Breast epithelium (tissue), 4 donors: Measurements from ENCODE around the gene LY9. TPM values are rescaled to one million over a fixed set of nuclear protein-coding genes. Genes with fewer than 3 reads are reported as not detected.

Experiments used
- DNase-seq, 2 donors: peaks; one replicate each; pipeline ENCODE4 v3.0.0-alpha.2; 2019; ENCODE audit warnings: low spot score in 2 of 2
- H3K27ac ChIP-seq, 2 donors: fragments of 200-600 bp; sonication (generic) in 1 of 2; one replicate each; pipeline ENCODE4 v1.5.1; 2016 to 2019; ENCODE audit warnings: mild to moderate bottlenecking in 1 of 2
- H3K27me3 ChIP-seq, 2 donors: fragments of 200-600 bp; sonication (generic) in 1 of 2; one replicate each; pipeline versions ENCODE4 v1.5.1 to v1.6.0; 2017 to 2019; ENCODE audit warnings: control low read depth in 1 of 2, mild to moderate bottlenecking in 1 of 2
- H3K36me3 ChIP-seq: fragments of 200-600 bp; one replicate; pipeline ENCODE4 v1.5.1; 2019
- H3K4me1 ChIP-seq, 2 donors: fragments of 200-600 bp; sonication (generic); one replicate each; pipeline ENCODE4 v1.5.1; 2016 to 2019; ENCODE audit warnings: control low read depth in 1 of 2
- H3K4me3 ChIP-seq, 3 donors: fragments of 200-600 bp; sonication (generic); 1 replicate in 2 of 3; 2 replicates in 1 of 3; pipeline ENCODE4 v1.5.1; 2016 to 2019; ENCODE audit warnings: mild to moderate bottlenecking in 3 of 3, moderate library complexity in 2 of 3
- H3K9me3 ChIP-seq, 2 donors: fragments of 200-600 bp; sonication (generic) in 1 of 2; one replicate each; pipeline ENCODE4 v1.5.1; 2016 to 2019; ENCODE audit warnings: control low read depth in 1 of 2
- POLR2A ChIP-seq: fragments of 450-650 bp; IDR thresholded peaks from one replicate; pipeline ENCODE4 v1.6.1; 2016; ENCODE audit warnings: antibody characterized with exemption, mild to moderate bottlenecking, moderate library complexity
- POLR2AphosphoS5 ChIP-seq, 3 donors: sonication (generic); formaldehyde crosslinking; IDR thresholded peaks; one replicate each; pipeline ENCODE4 v1.6.1; 2017; ENCODE audit warnings: antibody characterized with exemption in 3 of 3
- intact Hi-C: fragments of 100-400 bp; cut with DNase I; formaldehyde crosslinking; loops from one replicate; pipeline ENCODE4 v1.15.1; 2023; ENCODE audit warnings: low total_unique reads
- total RNA-seq, 3 donors: library from RNA; depleted of rRNA; stranded (reverse); fragments of >200 nt; gene quantifications; one replicate each; pipeline ENCODE4 v1.1.0, GENCODE V29; 2016
- TF ChIP-seq, protein P1 (sequence below), 3 donors: fragments of 450-650 bp; IDR thresholded peaks; one replicate each; pipeline ENCODE4 v1.5.1; 2016 to 2017; ENCODE audit warnings: antibody characterized with exemption in 3 of 3, mild to moderate bottlenecking in 3 of 3, moderate library complexity in 3 of 3

Gene LY9
- total RNA-seq, 3 donors from 2014 or later = 1.1 to 5.9 (median 5.6) TPM

DNA sequence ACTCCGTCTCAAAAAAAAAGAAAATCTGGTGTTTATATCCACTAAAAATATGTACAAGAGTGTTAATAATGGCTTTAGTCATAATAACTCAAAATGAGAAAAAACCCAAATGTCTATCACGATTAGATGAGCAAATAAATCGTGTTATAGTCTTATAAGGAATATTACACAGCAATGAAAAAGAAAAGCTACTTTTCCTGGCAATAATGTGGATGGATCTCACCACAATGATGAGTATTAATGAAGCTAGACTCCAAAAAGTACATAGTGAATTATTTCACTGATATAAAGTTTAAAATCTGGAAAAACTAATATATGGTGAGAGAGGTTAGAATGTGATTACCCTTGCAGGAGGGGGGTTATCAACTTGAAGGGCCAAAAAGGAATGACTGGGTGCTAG is 57.0 kb downstream of the LY9 start:
- Histone ChIP-seq H3K4me1 (no peaks in the 10 kb centered on the region), H3K9me3 (no peaks in the 10 kb centered on the region), H3K27me3 (no peaks in the 10 kb centered on the region), H3K27ac (no peak overlapping the region), H3K36me3 (no peaks in the 10 kb centered on the region), H3K4me3 (no peak overlapping the region)
- no peak for DNase-seq
- intact Hi-C loops = no loop called here
- TF ChIP-seq POLR2AphosphoS5 (IDR thresholded peaks at IDR 0.05) (no peak), POLR2A (no peak)
- TF ChIP-seq, protein P1, sequence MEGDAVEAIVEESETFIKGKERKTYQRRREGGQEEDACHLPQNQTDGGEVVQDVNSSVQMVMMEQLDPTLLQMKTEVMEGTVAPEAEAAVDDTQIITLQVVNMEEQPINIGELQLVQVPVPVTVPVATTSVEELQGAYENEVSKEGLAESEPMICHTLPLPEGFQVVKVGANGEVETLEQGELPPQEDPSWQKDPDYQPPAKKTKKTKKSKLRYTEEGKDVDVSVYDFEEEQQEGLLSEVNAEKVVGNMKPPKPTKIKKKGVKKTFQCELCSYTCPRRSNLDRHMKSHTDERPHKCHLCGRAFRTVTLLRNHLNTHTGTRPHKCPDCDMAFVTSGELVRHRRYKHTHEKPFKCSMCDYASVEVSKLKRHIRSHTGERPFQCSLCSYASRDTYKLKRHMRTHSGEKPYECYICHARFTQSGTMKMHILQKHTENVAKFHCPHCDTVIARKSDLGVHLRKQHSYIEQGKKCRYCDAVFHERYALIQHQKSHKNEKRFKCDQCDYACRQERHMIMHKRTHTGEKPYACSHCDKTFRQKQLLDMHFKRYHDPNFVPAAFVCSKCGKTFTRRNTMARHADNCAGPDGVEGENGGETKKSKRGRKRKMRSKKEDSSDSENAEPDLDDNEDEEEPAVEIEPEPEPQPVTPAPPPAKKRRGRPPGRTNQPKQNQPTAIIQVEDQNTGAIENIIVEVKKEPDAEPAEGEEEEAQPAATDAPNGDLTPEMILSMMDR (IDR thresholded peaks at IDR 0.05) = no peak

GRCh38 chr1:160853754-160854153 is 57.8 kb downstream of the LY9 start:
- Histone ChIP-seq H3K4me3 (no peak overlapping the region), H3K27ac (no peak overlapping the region), H3K9me3 (no peaks in the 10 kb centered on the region), H3K27me3 (no peaks in the 10 kb centered on the region), H3K4me1 (no peaks in the 10 kb centered on the region), H3K36me3 (no peaks in the 10 kb centered on the region)
- TF ChIP-seq POLR2A (no peak), POLR2AphosphoS5 (IDR thresholded peaks at IDR 0.05) (no peak)
- DNase-seq = no peak
- intact Hi-C loops = no loop called here

DNA sequence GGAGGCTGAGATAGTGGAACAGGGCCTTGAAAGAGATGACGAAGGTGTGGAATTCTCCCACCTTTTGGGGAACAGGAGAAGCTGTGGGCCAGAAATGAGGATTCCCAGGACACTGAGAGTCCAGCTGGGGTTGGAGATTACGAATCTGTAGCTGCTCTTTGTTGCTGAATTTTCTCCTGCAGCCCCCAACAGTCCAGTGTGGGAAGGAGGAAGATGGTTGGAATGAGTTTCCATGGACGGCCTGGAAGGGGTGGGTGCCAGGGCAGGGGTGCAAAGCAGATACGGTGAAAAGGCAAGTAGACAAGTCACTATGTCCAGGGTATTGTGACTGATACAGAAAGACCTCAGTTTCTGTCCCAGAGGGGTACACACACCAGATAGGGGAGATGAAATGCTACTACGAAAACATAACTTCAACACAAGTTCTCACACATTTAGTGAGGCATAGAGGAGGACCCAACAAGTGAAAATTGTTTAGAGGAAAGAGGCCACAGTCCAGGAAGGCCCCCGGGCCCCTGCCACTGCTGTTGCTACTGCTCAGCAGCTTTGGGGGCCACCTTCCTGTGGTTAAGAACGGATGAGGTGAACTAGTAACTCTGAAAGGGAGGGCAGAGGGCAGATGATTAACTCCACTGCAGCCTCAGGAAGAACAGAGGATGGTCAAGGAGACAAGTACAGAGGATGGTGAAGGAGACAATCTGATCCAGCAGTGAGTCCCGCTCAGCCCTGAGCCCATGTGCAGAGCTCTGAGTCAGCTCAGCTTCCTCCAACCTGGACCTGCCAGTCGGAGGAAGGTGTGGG is 59.4 kb downstream of the LY9 start:
- TF ChIP-seq POLR2A = no peak
- no peak for TF ChIP-seq POLR2AphosphoS5 (IDR thresholded peaks at IDR 0.05)
- TF ChIP-seq, protein P1 (IDR thresholded peaks at IDR 0.05) = no peak
- no peak overlapping the region for H3K27ac ChIP-seq
- H3K9me3 ChIP-seq = no peaks in the 10 kb centered on the region
- H3K4me3 ChIP-seq = no peak overlapping the region
- H3K36me3 ChIP-seq = no peaks in the 10 kb centered on the region
- H3K27me3 ChIP-seq = no peaks in the 10 kb centered on the region
- no peak for DNase-seq
- H3K4me1 ChIP-seq = no peaks in the 10 kb centered on the region
- intact Hi-C loops = no loop called here

DNA sequence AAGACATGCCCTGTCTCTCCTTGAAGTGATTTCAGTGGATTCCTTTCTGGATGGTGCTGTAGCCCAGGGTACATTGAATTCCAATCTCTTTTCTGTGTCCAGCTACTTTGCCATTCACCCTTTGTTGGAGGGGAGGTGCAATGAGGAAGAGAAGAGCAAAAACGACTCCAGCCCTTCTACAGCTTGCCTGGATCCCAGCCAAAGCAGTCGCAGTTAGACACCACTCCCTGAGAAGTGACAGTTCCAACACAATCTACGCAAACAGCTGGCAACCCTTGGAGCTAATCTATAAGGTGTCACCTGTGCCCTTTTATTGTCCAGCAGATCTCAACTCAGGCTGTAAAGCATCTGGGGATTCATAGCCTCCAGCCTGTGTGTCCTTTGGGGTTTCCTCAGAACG is 62.1 kb downstream of the LY9 start:
- intact Hi-C loops = no loop called here
- Histone ChIP-seq H3K36me3 (no peaks in the 10 kb centered on the region), H3K27ac (no peak overlapping the region), H3K9me3 (no peaks in the 10 kb centered on the region), H3K4me1 (no peaks in the 10 kb centered on the region), H3K4me3 (no peak overlapping the region), H3K27me3 (no peaks in the 10 kb centered on the region)
- no peak for DNase-seq
- TF ChIP-seq POLR2AphosphoS5 (IDR thresholded peaks at IDR 0.05) (no peak), POLR2A (no peak)
- TF ChIP-seq, protein P1 (IDR thresholded peaks at IDR 0.05) = no peak

GRCh38 chr1:160858507-160858906 is 62.5 kb downstream of the LY9 start:
- intact Hi-C loops = no loop called here
- Histone ChIP-seq H3K4me3 (no peak overlapping the region), H3K27ac (no peak overlapping the region), H3K36me3 (no peaks in the 10 kb centered on the region), H3K4me1 (no peaks in the 10 kb centered on the region), H3K9me3 (no peaks in the 10 kb centered on the region), H3K27me3 (no peaks in the 10 kb centered on the region)
- DNase-seq = no peak
- TF ChIP-seq POLR2AphosphoS5 (IDR thresholded peaks at IDR 0.05) (no peak), POLR2A (no peak)
- TF ChIP-seq, protein P1 (IDR thresholded peaks at IDR 0.05) = no peak
